GM12892 (cell line): ENCODE results near the gene ALKBH5.

Experiments used
- POLR2A ChIP-seq: IDR thresholded peaks from 2 replicates; pipeline ENCODE4 v1.6.1; 2011; ENCODE audit warnings: low read depth, low read length, control low read depth
- TAF1 ChIP-seq: IDR thresholded peaks from 2 replicates; pipeline ENCODE4 v1.6.1; 2011; ENCODE audit warnings: low read depth, mild to moderate bottlenecking, control low read depth, low read length, borderline replicate concordance

DNA sequence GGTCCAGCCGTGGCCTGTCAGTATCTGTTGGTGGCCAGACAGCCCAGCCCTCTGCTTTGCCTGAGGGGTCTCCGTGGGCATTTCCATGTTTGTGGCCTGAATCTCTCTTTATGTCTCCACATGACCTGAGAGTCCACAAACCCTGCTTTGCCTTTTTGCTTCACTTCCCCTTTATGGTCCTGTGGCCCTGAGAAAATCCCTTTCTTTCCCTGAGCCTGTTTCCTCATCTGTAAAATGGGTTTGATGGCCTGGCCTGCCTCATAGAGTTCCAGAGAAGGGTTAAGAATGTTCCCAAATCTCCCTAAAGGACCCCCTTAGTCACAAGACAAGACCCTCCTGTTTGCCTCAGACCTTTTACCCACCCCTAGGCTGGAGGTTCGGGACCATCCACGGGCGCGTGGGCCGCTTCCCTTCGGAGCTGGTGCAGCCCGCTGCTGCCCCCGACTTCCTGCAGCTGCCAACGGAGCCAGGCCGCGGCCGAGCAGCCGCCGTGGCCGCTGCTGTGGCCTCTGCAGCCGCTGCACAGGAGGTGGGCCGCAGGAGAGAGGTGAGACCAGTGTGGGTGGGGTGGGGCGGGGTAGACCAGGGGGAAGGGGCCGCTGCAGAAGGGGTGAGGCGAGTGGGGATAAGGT lies 26.2 kb upstream of the ALKBH5 start:
- no peak for TF ChIP-seq POLR2A
- no peak for TF ChIP-seq TAF1
